GM23338 (cell line): Measurements from ENCODE around the gene TCF3. TPM values are rescaled to one million over a fixed set of nuclear protein-coding genes. Genes with fewer than 3 reads are reported as not detected.

Experiments used
- ATAC-seq: fragments of 200-7000 bp; cut with Tn5 transposase; 3 replicates; pipeline ENCODE4 v1.9.1; 2020
- DNase-seq: peaks from one replicate; pipeline ENCODE4 v3.0.0-alpha.2; 2015; ENCODE audit warnings: low spot score
- H2AFZ ChIP-seq: fragments of 200-600 bp; sonication (generic); 2 replicates; pipeline ENCODE4 v1.8.0; 2016; ENCODE audit warnings: antibody characterized with exemption, mild to moderate bottlenecking, moderate library complexity
- H3F3A ChIP-seq: fragments of 200-600 bp; sonication (generic); replicated peaks from 2 replicates; pipeline ENCODE4 v1.8.0; 2017; ENCODE audit warnings: antibody characterized with exemption, mixed run types, low read depth
- H3K27ac ChIP-seq: fragments of 200-600 bp; sonication (generic); 2 replicates; pipeline ENCODE4 v1.6.1; 2016; ENCODE audit warnings: low read depth
- H3K27me3 ChIP-seq: fragments of 200-600 bp; sonication (generic); 2 replicates; pipeline ENCODE4 v1.8.0; 2016; ENCODE audit warnings: mild to moderate bottlenecking, mixed run types, moderate library complexity; ENCODE audit not compliant: insufficient read depth
- H3K36me3 ChIP-seq: fragments of 200-600 bp; sonication (generic); 2 replicates; pipeline ENCODE4 v1.8.0; 2016; ENCODE audit warnings: mild to moderate bottlenecking; ENCODE audit not compliant: insufficient read depth
- H3K4me1 ChIP-seq: fragments of 200-600 bp; sonication (generic); 2 replicates; pipeline ENCODE4 v1.8.0; 2016; ENCODE audit warnings: mild to moderate bottlenecking, moderate library complexity; ENCODE audit not compliant: insufficient read depth
- H3K4me2 ChIP-seq: fragments of 200-600 bp; sonication (generic); 2 replicates; pipeline ENCODE4 v1.7.1; 2017; ENCODE audit warnings: mixed run types
- H3K4me3 ChIP-seq: fragments of 200-600 bp; sonication (generic); 2 replicates; pipeline ENCODE4 v1.6.1; 2016; ENCODE audit warnings: mixed run types
- H3K79me2 ChIP-seq: fragments of 200-600 bp; sonication (generic); replicated peaks from 2 replicates; pipeline ENCODE4 v1.8.0; 2017; ENCODE audit warnings: mild to moderate bottlenecking; ENCODE audit not compliant: insufficient read depth
- H3K9me2 ChIP-seq: fragments of 200-600 bp; sonication (generic); 2 replicates; pipeline ENCODE4 v1.8.0; 2017; ENCODE audit not compliant: insufficient read depth
- H4K20me1 ChIP-seq: fragments of 200-600 bp; sonication (generic); replicated peaks from 2 replicates; pipeline ENCODE4 v1.8.0; 2017; ENCODE audit warnings: mild to moderate bottlenecking; ENCODE audit not compliant: insufficient read depth
- H3K27ac Mint-ChIP-seq: 2 replicates; pipeline ENCODE4 v1.8.0; 2020; ENCODE audit warnings: inconsistent platforms, mild to moderate bottlenecking, moderate library complexity, mixed read lengths
- H3K27me3 Mint-ChIP-seq: 3 replicates; pipeline ENCODE4 v1.8.0; 2022; ENCODE audit warnings: low read depth, mild to moderate bottlenecking, moderate library complexity, mixed read lengths, inconsistent platforms; ENCODE audit not compliant: insufficient read depth, poor library complexity
- H3K36me3 Mint-ChIP-seq: 3 replicates; pipeline ENCODE4 v1.8.0; 2021; ENCODE audit warnings: low read depth, mild to moderate bottlenecking, inconsistent platforms, moderate library complexity, mixed read lengths
- H3K4me1 Mint-ChIP-seq: 3 replicates; pipeline ENCODE4 v1.8.0; 2020; ENCODE audit warnings: mild to moderate bottlenecking, inconsistent platforms, mixed read lengths
- H3K4me3 Mint-ChIP-seq: 3 replicates; pipeline ENCODE4 v1.8.0; 2021; ENCODE audit warnings: moderate library complexity, mild to moderate bottlenecking, inconsistent platforms, mixed read lengths
- H3K9me3 Mint-ChIP-seq: 3 replicates; pipeline ENCODE4 v1.8.0; 2020; ENCODE audit warnings: moderate library complexity, mild to moderate bottlenecking, inconsistent platforms, mixed read lengths
- CREB1 ChIP-seq: fragments of 250-450 bp; sonication (Bioruptor Pico); IDR thresholded peaks from 2 replicates; pipeline ENCODE4 v1.5.0; 2020; ENCODE audit warnings: low read depth, mild to moderate bottlenecking, moderate library complexity
- EZH2 ChIP-seq: fragments of 200-600 bp; sonication (generic); IDR thresholded peaks from one replicate; pipeline ENCODE4 v1.8.0; 2017; ENCODE audit warnings: antibody characterized with exemption, mild to moderate bottlenecking, low read depth; ENCODE audit not compliant: unreplicated experiment
- EZH2phosphoT487 ChIP-seq: fragments of 200-600 bp; sonication (generic); IDR thresholded peaks from one replicate; pipeline ENCODE4 v1.8.1; 2018; ENCODE audit warnings: antibody characterized with exemption; ENCODE audit not compliant: unreplicated experiment
- JUNB ChIP-seq: IDR thresholded peaks from one replicate; pipeline ENCODE4 v1.6.1; 2016; ENCODE audit warnings: antibody characterized with exemption; ENCODE audit not compliant: unreplicated experiment
- NANOG ChIP-seq: IDR thresholded peaks from 2 replicates; pipeline ENCODE4 v1.6.1; 2016; ENCODE audit warnings: antibody characterized with exemption, borderline replicate concordance
- POLR2AphosphoS5 ChIP-seq: IDR thresholded peaks from 2 replicates; pipeline ENCODE4 v1.6.1; 2016; ENCODE audit warnings: antibody characterized with exemption, low read depth
- STAT1 ChIP-seq: IDR thresholded peaks from one replicate; pipeline ENCODE4 v1.6.1; 2016; ENCODE audit warnings: antibody characterized with exemption; ENCODE audit not compliant: unreplicated experiment
- ZNF114 ChIP-seq: fragments of 250-450 bp; sonication (Bioruptor Pico); IDR thresholded peaks from 2 replicates; pipeline ENCODE4 v1.5.0; 2020; ENCODE audit warnings: mild to moderate bottlenecking, moderate library complexity
- ZNF331 ChIP-seq: fragments of 250-450 bp; sonication (Bioruptor Pico); IDR thresholded peaks from 2 replicates; pipeline ENCODE4 v1.5.0; 2020; ENCODE audit warnings: low read depth, mild to moderate bottlenecking, moderate library complexity
- polyA plus RNA-seq: library from polyadenylated mRNA; unstranded; fragments of >200 nt; fragmentation: Nextera tagmentation; extraction: Ambion mirVana; gene quantifications from 2 replicates; pipeline ENCODE4 v1.2.1, GENCODE V29; 2016
- total RNA-seq: library from RNA; depleted of rRNA; stranded (reverse); fragments of >200 nt; shearing (Covaris generic); gene quantifications from 2 replicates; pipeline ENCODE4 v1.2.3, GENCODE V29; 2014
- TF ChIP-seq, protein P1 (sequence below): IDR thresholded peaks from 2 replicates; pipeline ENCODE4 v1.6.1; 2016; ENCODE audit warnings: antibody characterized with exemption
- TF ChIP-seq, protein P2 (sequence below): IDR thresholded peaks from one replicate; pipeline ENCODE4 v1.6.1; 2018; ENCODE audit warnings: antibody characterized with exemption; ENCODE audit not compliant: unreplicated experiment

TCF3 gene
- total and polyA plus RNA-seq, 2 experiments from 2014 or later, result 166 to 383 TPM

DNA sequence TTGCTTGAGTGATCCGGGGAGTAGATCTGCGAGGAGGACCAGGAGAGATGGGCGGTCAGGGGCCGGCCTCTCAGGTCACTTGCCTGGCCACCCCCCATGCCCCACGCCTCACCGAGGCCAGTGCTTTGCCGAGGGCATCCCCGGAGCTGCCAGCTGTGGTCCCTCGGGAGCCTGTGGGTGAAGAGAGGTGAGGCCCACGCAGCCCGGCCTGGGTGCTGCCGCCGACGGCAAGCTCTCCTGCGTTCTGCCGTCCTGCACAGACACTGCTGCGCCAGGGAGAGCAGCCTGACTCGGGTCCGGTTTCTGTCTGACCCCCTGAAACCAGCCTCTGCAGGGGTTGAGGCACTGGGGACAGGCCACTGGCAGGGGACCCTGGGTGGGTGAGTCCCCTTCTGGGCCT, 31.4 kb downstream of the TCF3 start:
- H3K9me2 ChIP-seq, result no peaks in the 10 kb centered on the region
- H3K36me3 Mint-ChIP-seq, result peaks cover 76% of the 10 kb centered on the region
- no peak overlapping the region for H3K4me3 ChIP-seq
- peaks cover 19% of the 10 kb centered on the region for H3K36me3 ChIP-seq
- DNase-seq, result no peak
- H3K4me1 Mint-ChIP-seq, result peaks cover 18% of the 10 kb centered on the region
- H4K20me1 ChIP-seq, result peaks cover 27% of the 10 kb centered on the region
- peaks cover 27% of the 10 kb centered on the region for H3K27me3 Mint-ChIP-seq
- H3K27me3 ChIP-seq, result no peaks in the 10 kb centered on the region
- no peak overlapping the region; the same call in 1 of the 2 replicates for H3K27ac Mint-ChIP-seq
- no peak overlapping the region for H2AFZ ChIP-seq
- peaks cover 22% of the 10 kb centered on the region; the same call in 1 of the 2 replicates for H3F3A ChIP-seq
- TF ChIP-seq, protein P1, sequence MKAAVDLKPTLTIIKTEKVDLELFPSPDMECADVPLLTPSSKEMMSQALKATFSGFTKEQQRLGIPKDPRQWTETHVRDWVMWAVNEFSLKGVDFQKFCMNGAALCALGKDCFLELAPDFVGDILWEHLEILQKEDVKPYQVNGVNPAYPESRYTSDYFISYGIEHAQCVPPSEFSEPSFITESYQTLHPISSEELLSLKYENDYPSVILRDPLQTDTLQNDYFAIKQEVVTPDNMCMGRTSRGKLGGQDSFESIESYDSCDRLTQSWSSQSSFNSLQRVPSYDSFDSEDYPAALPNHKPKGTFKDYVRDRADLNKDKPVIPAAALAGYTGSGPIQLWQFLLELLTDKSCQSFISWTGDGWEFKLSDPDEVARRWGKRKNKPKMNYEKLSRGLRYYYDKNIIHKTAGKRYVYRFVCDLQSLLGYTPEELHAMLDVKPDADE, result no peak
- TF ChIP-seq ZNF114, result no peak
- ATAC-seq, result no peak
- no peaks in the 10 kb centered on the region for H3K4me1 ChIP-seq
- H3K4me2 ChIP-seq, result no peak overlapping the region
- H3K9me3 Mint-ChIP-seq, result peaks cover 3% of the 10 kb centered on the region; the same call in 1 of the 3 replicates
- no peak overlapping the region for H3K27ac ChIP-seq
- H3K4me3 Mint-ChIP-seq, result no peak overlapping the region
- peaks cover 9% of the 10 kb centered on the region for H3K79me2 ChIP-seq

DNA sequence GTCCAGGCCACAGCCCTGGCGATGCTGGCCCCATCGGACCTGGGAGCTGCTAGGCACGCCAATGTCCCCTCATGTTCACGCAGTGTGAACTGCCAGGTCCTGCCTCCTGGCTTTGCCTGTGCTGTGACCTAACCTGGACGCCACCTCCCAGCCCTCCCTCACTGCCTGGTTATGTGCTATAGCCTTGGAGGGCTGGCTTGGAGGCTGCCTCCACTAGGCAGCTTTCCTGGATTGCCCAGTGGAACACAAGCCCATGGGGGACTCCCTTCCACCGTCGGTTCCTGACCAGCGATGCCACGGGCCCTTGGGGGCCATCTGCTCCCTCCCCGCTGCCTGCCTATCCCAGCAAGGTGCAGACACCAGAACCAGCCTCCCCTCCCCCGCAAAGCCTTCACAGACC, 31.9 kb downstream of the TCF3 start:
- no peak for TF ChIP-seq EZH2phosphoT487
- no peak overlapping the region for H3K27ac ChIP-seq
- H3K9me3 Mint-ChIP-seq, result peaks cover 3% of the 10 kb centered on the region; the same call in 1 of the 3 replicates
- peaks cover 9% of the 10 kb centered on the region for H3K79me2 ChIP-seq
- peaks cover 76% of the 10 kb centered on the region for H3K36me3 Mint-ChIP-seq
- H2AFZ ChIP-seq, result no peak overlapping the region
- peaks cover 23% of the 10 kb centered on the region for H3K36me3 ChIP-seq
- no peak overlapping the region for H3K4me2 ChIP-seq
- H4K20me1 ChIP-seq, result peaks cover 32% of the 10 kb centered on the region
- H3K4me3 ChIP-seq, result no peak overlapping the region
- H3K4me1 ChIP-seq, result no peaks in the 10 kb centered on the region
- H3K27ac Mint-ChIP-seq, result no peak overlapping the region; the same call in 1 of the 2 replicates
- H3F3A ChIP-seq, result peaks cover 22% of the 10 kb centered on the region; the same call in 1 of the 2 replicates
- ATAC-seq (no peak), DNase-seq (no peak)
- H3K27me3 Mint-ChIP-seq, result peaks cover 25% of the 10 kb centered on the region
- no peaks in the 10 kb centered on the region for H3K27me3 ChIP-seq
- H3K4me1 Mint-ChIP-seq, result peaks cover 18% of the 10 kb centered on the region
- no peaks in the 10 kb centered on the region for H3K9me2 ChIP-seq
- H3K4me3 Mint-ChIP-seq, result no peak overlapping the region

DNA sequence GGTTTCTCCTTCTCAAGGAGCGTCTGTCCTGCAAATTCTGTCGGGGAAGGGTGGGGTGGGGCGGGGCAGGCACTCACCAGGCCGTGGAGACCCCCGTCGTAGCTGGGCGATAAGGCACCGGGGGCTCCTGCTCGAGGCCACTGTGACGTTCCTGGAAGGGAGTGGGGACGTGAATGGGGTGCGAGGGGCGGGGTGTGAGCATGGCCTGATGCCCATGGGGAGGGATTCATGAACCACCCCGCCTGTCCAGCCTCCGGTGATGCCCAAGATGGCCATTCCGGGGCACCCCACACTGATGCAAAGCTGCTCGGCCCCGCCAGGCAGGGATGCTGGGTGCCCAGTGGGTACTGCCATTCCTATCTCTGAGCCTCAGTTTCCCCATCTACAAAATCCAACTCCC, 32.7 kb downstream of the TCF3 start:
- peaks cover 9% of the 10 kb centered on the region for H3K79me2 ChIP-seq
- no peak overlapping the region for H3K27ac ChIP-seq
- H3K27me3 ChIP-seq, result no peaks in the 10 kb centered on the region
- peaks cover 22% of the 10 kb centered on the region for H3K36me3 ChIP-seq
- Mint-ChIP-seq H3K27ac (no peak overlapping the region), H3K9me3 (peaks cover 3% of the 10 kb centered on the region; the same call in 1 of the 3 replicates), H3K36me3 (peaks cover 78% of the 10 kb centered on the region), H3K4me1 (peaks cover 18% of the 10 kb centered on the region), H3K4me3 (no peak overlapping the region), H3K27me3 (peaks cover 26% of the 10 kb centered on the region)
- no peaks in the 10 kb centered on the region for H3K4me1 ChIP-seq
- H3F3A ChIP-seq, result peaks cover 18% of the 10 kb centered on the region; the same call in 1 of the 2 replicates
- H3K4me3 ChIP-seq, result no peak overlapping the region
- H3K9me2 ChIP-seq, result no peaks in the 10 kb centered on the region
- peaks cover 32% of the 10 kb centered on the region for H4K20me1 ChIP-seq
- no peak overlapping the region for H3K4me2 ChIP-seq
- ATAC-seq (no peak), DNase-seq (no peak)
- H2AFZ ChIP-seq, result no peak overlapping the region
- TF ChIP-seq, protein P2, sequence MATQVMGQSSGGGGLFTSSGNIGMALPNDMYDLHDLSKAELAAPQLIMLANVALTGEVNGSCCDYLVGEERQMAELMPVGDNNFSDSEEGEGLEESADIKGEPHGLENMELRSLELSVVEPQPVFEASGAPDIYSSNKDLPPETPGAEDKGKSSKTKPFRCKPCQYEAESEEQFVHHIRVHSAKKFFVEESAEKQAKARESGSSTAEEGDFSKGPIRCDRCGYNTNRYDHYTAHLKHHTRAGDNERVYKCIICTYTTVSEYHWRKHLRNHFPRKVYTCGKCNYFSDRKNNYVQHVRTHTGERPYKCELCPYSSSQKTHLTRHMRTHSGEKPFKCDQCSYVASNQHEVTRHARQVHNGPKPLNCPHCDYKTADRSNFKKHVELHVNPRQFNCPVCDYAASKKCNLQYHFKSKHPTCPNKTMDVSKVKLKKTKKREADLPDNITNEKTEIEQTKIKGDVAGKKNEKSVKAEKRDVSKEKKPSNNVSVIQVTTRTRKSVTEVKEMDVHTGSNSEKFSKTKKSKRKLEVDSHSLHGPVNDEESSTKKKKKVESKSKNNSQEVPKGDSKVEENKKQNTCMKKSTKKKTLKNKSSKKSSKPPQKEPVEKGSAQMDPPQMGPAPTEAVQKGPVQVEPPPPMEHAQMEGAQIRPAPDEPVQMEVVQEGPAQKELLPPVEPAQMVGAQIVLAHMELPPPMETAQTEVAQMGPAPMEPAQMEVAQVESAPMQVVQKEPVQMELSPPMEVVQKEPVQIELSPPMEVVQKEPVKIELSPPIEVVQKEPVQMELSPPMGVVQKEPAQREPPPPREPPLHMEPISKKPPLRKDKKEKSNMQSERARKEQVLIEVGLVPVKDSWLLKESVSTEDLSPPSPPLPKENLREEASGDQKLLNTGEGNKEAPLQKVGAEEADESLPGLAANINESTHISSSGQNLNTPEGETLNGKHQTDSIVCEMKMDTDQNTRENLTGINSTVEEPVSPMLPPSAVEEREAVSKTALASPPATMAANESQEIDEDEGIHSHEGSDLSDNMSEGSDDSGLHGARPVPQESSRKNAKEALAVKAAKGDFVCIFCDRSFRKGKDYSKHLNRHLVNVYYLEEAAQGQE, result no peak
- no peak for TF ChIP-seq ZNF114
- TF ChIP-seq CREB1 (CRISPR knock-in tag), result no peak
- no peak for TF ChIP-seq POLR2AphosphoS5
- TF ChIP-seq JUNB, result no peak
- no peak for TF ChIP-seq STAT1
- no peak for TF ChIP-seq EZH2phosphoT487
- no peak for TF ChIP-seq EZH2
- TF ChIP-seq ZNF331 (CRISPR knock-in tag), result no peak
- no peak for TF ChIP-seq NANOG
